RWPE1 (cell line): Measurements from ENCODE around the gene COL5A1.
"Not testable (repeated sequence)": the region's sequence is repeated elsewhere in the genome, so short reads cannot be mapped to it uniquely, and the experiment has no call there.

ENCODE experiments used
- CTCF ChIA-PET: fragments of 350-600 bp; sonication (Branson Sonifier 250); formaldehyde crosslinking; extraction: SDS; loops from one replicate; lab custom pipeline; 2021; lab: Yijun Ruan, JAX
- POLR2A ChIA-PET: fragments of 400-600 bp; formaldehyde crosslinking; extraction: SDS; loops from one replicate; lab custom pipeline; 2020; ENCODE audit warnings: antibody characterized with exemption; ENCODE audit not compliant: low non-redundant PET; lab: Yijun Ruan, JAX
- DNase-seq: peaks from one replicate; pipeline ENCODE4 v3.0.0; 2012; ENCODE audit warnings: low spot score
- H3K27ac ChIP-seq: fragments of 450-650 bp; 2 replicates; pipeline ENCODE4 v1.5.1; 2017
- TF ChIP-seq, protein P1 (sequence below): fragments of 450-650 bp; conservative IDR thresholded peaks from 2 replicates; pipeline ENCODE4 v1.5.1; 2017; ENCODE audit warnings: low read depth, mild to moderate bottlenecking

The COL5A1 gene

DNA sequence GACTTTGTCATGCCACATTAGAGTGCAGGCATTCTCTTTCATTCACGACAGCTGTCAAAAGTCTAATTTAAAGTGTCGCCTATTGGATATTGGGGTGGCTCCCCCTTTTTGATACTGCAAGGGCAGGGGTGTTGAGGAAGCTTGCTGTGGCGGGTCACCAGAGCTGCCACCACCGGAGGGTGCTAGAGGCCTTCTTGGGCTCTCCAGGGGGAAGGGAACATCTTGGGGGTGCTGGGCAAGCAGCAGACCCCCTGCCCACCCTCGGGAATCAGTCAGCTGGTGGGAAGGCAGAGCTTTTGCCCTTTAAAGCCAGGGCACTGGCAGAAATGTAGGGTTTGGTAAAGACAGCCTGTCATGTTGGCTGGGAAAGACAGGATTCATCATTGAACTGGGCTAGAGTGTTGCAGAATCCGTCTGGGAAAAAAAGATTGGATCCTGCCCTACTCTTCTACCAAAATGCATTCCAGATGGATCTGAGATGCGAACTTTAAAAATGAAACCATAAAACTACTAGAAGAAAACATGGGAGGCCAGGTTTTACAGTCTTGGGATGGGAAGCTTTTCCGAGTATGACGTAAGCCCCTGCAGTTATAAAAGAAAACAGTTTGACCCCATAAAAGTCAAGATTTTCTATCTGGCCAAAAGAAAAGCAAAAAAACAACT is 22.3 kb downstream of the COL5A1 start:
- TF ChIP-seq, protein P1, sequence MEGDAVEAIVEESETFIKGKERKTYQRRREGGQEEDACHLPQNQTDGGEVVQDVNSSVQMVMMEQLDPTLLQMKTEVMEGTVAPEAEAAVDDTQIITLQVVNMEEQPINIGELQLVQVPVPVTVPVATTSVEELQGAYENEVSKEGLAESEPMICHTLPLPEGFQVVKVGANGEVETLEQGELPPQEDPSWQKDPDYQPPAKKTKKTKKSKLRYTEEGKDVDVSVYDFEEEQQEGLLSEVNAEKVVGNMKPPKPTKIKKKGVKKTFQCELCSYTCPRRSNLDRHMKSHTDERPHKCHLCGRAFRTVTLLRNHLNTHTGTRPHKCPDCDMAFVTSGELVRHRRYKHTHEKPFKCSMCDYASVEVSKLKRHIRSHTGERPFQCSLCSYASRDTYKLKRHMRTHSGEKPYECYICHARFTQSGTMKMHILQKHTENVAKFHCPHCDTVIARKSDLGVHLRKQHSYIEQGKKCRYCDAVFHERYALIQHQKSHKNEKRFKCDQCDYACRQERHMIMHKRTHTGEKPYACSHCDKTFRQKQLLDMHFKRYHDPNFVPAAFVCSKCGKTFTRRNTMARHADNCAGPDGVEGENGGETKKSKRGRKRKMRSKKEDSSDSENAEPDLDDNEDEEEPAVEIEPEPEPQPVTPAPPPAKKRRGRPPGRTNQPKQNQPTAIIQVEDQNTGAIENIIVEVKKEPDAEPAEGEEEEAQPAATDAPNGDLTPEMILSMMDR, result no peak
- POLR2A ChIA-PET, result no interaction called here
- CTCF ChIA-PET, result interaction anchor here (1.0 kb wide), 1 partner anchor 46 kb away, joined by 3 read pairs; no protein-coding TSS in a partner anchor
- peak overlapping the region; percentile 17; the same call in 1 of the 2 replicates for H3K27ac ChIP-seq
- no peak for DNase-seq

DNA sequence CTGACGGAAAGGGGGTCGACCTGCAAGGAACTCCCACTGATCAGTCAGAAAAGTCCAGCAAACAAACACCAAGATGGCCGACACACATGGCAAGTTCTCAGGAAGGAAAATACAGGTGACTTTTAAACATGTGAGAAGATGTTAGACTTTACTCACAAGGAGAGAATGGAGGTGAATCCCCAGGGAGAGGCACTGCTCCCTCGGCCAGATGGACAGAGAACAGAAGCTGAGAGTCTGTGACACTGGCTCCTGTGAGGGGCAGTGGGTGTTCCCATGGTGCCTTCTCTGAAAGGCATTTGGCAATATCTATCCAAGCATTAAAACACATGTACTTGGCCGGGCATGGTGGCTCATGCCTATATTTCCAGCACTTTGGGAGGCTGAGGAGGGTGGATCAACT is 22.8 kb downstream of the COL5A1 start:
- TF ChIP-seq, protein P1, result no peak
- POLR2A ChIA-PET, result no interaction called here
- CTCF ChIA-PET, result interaction anchor here (0.7 kb wide), 1 partner anchor 211 kb away, joined by 3 read pairs; no protein-coding TSS in a partner anchor
- 0 out of 2 replicates have a peak overlapping the region, but pooled peaks have one; percentile 1 for H3K27ac ChIP-seq
- no peak for DNase-seq

DNA sequence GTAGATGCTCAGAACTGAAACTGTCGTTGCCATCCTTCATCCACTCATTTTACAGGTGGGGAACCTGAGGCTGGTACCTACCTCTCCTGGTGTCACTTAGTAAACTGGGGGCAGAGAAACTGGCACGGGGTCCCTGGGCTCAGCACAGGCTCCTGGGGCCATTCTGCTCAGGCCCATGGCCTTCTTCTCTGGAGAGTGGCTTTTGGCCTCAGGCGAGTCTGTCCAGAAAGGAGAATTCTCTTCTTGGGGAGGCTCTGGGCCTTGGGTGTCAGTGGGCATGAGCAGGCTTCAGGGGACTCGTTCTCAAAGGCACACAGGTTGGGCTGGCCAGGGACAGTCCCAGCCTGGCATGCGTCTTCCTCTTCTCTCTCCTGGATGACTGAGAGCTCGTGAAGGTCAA is 24.6 kb downstream of the COL5A1 start:
- peak overlapping the region; percentile 22; the same call in 1 of the 2 replicates for H3K27ac ChIP-seq
- CTCF ChIA-PET, result interaction anchor here (0.9 kb wide), 1 partner anchor 303 kb away, joined by 4 read pairs; no protein-coding TSS in a partner anchor
- TF ChIP-seq, protein P1, result no peak
- DNase-seq, result no peak
- POLR2A ChIA-PET, result no interaction called here

DNA sequence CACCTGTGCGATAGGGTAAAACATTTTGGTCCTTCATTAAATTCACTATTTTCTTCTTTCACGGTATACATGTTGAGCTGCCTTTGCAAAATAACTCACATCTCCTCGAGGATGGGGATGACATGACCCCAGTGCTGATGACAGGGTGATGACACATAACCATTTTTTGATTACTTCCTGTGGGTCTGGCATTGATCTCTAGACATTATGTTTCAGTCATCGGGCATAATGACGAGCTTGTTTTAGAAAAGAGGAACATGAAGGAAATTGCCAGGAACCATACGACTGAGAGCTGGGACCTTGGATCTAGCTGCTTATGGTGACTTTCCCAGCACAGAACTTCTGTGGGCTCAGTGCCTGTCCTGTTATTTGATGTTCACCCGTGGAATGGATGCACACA is 25.2 kb downstream of the COL5A1 start:
- ChIA-PET POLR2A (no interaction called here), CTCF (interaction anchor here (0.9 to 1.0 kb wide), 2 partner anchors 22 to 304 kb away, joined by 4 read pairs; no protein-coding TSS in a partner anchor)
- H3K27ac ChIP-seq, result peak overlapping the region; percentile 22; the same call in 1 of the 2 replicates
- peak; percentile 91 for DNase-seq
- TF ChIP-seq, protein P1, result no peak

DNA sequence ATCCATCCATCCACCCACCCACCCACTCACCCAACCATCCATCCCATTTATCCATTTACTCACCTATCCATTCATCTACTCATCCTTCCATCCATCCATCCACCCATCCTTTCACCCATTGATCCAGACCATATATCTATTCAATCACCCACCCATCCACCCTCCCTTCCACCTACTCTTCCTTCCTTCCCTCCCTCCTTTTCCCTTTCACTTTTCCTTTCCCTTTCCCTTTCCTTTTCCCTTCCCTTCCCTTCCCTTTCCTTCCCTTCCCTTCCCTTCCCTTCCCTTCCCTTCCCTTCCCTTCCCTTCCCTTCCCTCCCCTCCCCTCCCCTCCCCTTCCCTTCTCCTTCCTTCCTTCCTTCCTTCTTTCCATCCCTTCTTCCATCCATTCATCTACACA is 27.4 kb downstream of the COL5A1 start:
- CTCF ChIA-PET, H3K27ac ChIP-seq, DNase-seq, POLR2A ChIA-PET: not testable (repeated sequence)

DNA sequence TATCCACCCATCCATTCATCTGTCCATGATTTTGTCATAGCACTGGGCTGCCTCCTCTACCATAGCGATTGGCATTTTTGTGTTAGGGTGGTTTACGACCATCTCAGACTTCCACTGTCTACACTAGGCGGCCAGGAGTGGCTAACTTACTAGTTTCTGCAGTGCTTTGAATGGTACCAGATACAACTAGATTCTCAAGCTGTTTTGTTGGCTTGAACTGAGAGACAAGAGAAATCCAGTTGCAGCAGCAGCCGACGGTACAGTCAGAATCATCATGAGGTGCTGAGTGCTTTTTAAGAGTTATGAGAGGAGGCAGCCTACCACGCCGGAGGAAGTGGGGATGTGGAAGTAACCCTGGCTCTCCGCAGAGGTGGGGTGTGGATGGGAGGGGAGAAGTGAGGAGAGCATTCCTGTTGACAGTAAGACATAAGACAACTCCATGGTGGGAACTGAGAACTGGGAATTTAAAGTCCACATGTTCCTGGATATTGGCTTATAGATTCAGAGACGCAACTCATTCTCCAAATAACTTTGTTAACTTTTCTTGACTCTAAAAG is 27.9 kb downstream of the COL5A1 start:
- TF ChIP-seq, protein P1, result no peak
- DNase-seq, result no peak
- ChIA-PET CTCF (no interaction called here), POLR2A (no interaction called here)
- peak overlapping the region; percentile 77 for H3K27ac ChIP-seq
